DND-41 (cell line): ENCODE results near the gene CLRN3.

Experiments used
- EZH2 ChIP-seq: IDR thresholded peaks from 3 replicates; pipeline ENCODE4 v1.6.1; 2012; ENCODE audit warnings: borderline replicate concordance, low read depth, mild to moderate bottlenecking, moderate library complexity, low read length, inconsistent platforms; ENCODE audit not compliant: severe bottlenecking
- TF ChIP-seq, protein P1 (sequence below): IDR thresholded peaks from 2 replicates; pipeline ENCODE4 v1.5.1; 2012; ENCODE audit warnings: borderline replicate concordance, low read length, moderate library complexity, mild to moderate bottlenecking; ENCODE audit not compliant: poor library complexity, severe bottlenecking; ENCODE audit errors: extremely low read depth

GRCh38 chr10:127849224-127849623 is 43.5 kb downstream of the CLRN3 start:
- TF ChIP-seq, protein P1, sequence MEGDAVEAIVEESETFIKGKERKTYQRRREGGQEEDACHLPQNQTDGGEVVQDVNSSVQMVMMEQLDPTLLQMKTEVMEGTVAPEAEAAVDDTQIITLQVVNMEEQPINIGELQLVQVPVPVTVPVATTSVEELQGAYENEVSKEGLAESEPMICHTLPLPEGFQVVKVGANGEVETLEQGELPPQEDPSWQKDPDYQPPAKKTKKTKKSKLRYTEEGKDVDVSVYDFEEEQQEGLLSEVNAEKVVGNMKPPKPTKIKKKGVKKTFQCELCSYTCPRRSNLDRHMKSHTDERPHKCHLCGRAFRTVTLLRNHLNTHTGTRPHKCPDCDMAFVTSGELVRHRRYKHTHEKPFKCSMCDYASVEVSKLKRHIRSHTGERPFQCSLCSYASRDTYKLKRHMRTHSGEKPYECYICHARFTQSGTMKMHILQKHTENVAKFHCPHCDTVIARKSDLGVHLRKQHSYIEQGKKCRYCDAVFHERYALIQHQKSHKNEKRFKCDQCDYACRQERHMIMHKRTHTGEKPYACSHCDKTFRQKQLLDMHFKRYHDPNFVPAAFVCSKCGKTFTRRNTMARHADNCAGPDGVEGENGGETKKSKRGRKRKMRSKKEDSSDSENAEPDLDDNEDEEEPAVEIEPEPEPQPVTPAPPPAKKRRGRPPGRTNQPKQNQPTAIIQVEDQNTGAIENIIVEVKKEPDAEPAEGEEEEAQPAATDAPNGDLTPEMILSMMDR = no peak
- TF ChIP-seq EZH2 = no peak
